ENCODE results near the gene MUC4.

- no peak for TF ChIP-seq POLR2A (IDR thresholded peaks at IDR 0.05)
- TF ChIP-seq, protein P1, sequence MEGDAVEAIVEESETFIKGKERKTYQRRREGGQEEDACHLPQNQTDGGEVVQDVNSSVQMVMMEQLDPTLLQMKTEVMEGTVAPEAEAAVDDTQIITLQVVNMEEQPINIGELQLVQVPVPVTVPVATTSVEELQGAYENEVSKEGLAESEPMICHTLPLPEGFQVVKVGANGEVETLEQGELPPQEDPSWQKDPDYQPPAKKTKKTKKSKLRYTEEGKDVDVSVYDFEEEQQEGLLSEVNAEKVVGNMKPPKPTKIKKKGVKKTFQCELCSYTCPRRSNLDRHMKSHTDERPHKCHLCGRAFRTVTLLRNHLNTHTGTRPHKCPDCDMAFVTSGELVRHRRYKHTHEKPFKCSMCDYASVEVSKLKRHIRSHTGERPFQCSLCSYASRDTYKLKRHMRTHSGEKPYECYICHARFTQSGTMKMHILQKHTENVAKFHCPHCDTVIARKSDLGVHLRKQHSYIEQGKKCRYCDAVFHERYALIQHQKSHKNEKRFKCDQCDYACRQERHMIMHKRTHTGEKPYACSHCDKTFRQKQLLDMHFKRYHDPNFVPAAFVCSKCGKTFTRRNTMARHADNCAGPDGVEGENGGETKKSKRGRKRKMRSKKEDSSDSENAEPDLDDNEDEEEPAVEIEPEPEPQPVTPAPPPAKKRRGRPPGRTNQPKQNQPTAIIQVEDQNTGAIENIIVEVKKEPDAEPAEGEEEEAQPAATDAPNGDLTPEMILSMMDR (IDR thresholded peaks at IDR 0.05 in 4 of 5, conservative IDR thresholded peaks at IDR 0.05 in 1 of 5) = no peak
Measured at GRCh38 chr3:195701042-195701915, 110.5 kb downstream of the MUC4 start.

Data from gastrocnemius medialis (tissue), 4 donors.